ENCODE results near the gene IL17C.
"Not testable (repeated sequence)": the region's sequence is repeated elsewhere in the genome, so short reads cannot be mapped to it uniquely, and the experiment has no call there.

The IL17C gene

DNA sequence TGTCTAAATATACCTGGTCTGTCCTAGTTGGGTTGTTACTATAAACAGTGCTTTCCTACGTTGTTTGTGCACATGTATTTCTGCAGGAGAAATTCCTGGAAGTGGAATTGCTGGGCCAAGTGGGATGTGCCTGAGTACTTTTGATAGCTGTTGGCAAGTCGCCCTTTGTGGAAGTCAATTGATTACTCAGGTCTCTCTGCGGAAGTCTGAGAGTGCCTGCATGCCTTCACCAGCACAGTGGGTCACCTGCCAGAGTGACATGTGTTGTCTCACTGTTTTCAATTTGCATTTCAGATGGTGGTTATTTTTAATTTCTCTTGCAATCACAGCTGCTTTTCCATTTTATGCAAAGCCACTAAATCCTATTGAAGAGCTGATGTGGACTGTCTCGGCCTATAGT lies 26.8 kb downstream of the IL17C start:
- TF ChIP-seq, protein P1, sequence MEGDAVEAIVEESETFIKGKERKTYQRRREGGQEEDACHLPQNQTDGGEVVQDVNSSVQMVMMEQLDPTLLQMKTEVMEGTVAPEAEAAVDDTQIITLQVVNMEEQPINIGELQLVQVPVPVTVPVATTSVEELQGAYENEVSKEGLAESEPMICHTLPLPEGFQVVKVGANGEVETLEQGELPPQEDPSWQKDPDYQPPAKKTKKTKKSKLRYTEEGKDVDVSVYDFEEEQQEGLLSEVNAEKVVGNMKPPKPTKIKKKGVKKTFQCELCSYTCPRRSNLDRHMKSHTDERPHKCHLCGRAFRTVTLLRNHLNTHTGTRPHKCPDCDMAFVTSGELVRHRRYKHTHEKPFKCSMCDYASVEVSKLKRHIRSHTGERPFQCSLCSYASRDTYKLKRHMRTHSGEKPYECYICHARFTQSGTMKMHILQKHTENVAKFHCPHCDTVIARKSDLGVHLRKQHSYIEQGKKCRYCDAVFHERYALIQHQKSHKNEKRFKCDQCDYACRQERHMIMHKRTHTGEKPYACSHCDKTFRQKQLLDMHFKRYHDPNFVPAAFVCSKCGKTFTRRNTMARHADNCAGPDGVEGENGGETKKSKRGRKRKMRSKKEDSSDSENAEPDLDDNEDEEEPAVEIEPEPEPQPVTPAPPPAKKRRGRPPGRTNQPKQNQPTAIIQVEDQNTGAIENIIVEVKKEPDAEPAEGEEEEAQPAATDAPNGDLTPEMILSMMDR (IDR thresholded peaks at IDR 0.05; ENCODE audit: low read depth, low read length) = no peak
- DNase-seq (ENCODE audit: low read depth in 2 of 2) = no peak
- no peak overlapping the region for H3K4me3 ChIP-seq (replicated peaks in 1 of 2; ENCODE audit: low read depth in 2 of 2, low read length in 2 of 2)

GRCh38 chr16:88665570-88665969 lies 27.2 kb downstream of the IL17C start:
- DNase-seq (ENCODE audit: low read depth in 2 of 2) = no peak
- TF ChIP-seq, protein P1 (IDR thresholded peaks at IDR 0.05; ENCODE audit: low read depth, low read length) = no peak
- no peak overlapping the region for H3K4me3 ChIP-seq (replicated peaks in 1 of 2; ENCODE audit: low read depth in 2 of 2, low read length in 2 of 2)

DNA sequence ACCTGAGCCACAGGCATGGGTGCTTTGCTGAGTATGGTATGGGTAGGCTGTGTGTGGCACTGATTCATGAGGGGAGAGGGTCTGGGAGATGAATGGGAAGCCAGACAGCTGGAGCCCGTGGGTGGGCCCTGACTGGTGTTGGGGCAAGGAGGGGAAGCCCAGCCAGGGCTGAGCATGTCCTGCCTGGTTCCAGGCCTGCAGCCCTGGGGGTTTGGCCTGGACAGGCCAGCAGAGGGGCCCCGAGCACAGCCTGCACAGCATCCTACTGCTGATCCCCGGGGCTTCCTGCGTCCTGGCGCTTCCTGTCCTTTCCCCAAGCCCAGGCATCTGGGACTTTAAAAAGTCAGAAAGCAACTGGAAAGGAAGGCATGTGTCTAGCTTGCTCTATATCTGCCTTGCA lies 29.1 kb downstream of the IL17C start:
- no peak overlapping the region for H3K4me3 ChIP-seq (replicated peaks in 1 of 2; ENCODE audit: low read depth in 2 of 2, low read length in 2 of 2)
- DNase-seq (ENCODE audit: low read depth in 2 of 2) = peak in 1 of 2 donors; percentile 32
- TF ChIP-seq, protein P1 (IDR thresholded peaks at IDR 0.05; ENCODE audit: low read depth, low read length) = peak; percentile 26

GRCh38 chr16:88669493-88669892 lies 31.1 kb downstream of the IL17C start:
- not testable (repeated sequence) for DNase-seq (ENCODE audit: low read depth in 2 of 2)

GRCh38 chr16:88669980-88670379 lies 31.6 kb downstream of the IL17C start:
- DNase-seq (ENCODE audit: low read depth in 2 of 2) = peak in 1 of 2 donors; percentile 43
- TF ChIP-seq, protein P1 (IDR thresholded peaks at IDR 0.05; ENCODE audit: low read depth, low read length) = no peak
- H3K4me3 ChIP-seq (replicated peaks in 1 of 2; ENCODE audit: low read depth in 2 of 2, low read length in 2 of 2) = no peak overlapping the region

More at GRCh38 chr16:88669493-88669892, 31.1 kb downstream of the IL17C start:
- not testable (repeated sequence) for H3K4me3 ChIP-seq (replicated peaks in 1 of 2; ENCODE audit: low read depth in 2 of 2, low read length in 2 of 2)

GRCh38 chr16:88671806-88672205 lies 33.4 kb downstream of the IL17C start:
- no peak overlapping the region for H3K4me3 ChIP-seq (replicated peaks in 1 of 2; ENCODE audit: low read depth in 2 of 2, low read length in 2 of 2)
- no peak for DNase-seq (ENCODE audit: low read depth in 2 of 2)
- TF ChIP-seq, protein P1 (IDR thresholded peaks at IDR 0.05; ENCODE audit: low read depth, low read length) = no peak

GRCh38 chr16:88672776-88673175 lies 34.4 kb downstream of the IL17C start:
- TF ChIP-seq, protein P1 (IDR thresholded peaks at IDR 0.05; ENCODE audit: low read depth, low read length) = no peak
- no peak overlapping the region for H3K4me3 ChIP-seq (replicated peaks in 1 of 2; ENCODE audit: low read depth in 2 of 2, low read length in 2 of 2)
- no peak for DNase-seq (ENCODE audit: low read depth in 2 of 2)

All from cardiac fibroblast (primary cell).